GM12878 (cell line): Measurements from ENCODE around the gene MATN1. TPM values are rescaled to one million over a fixed set of nuclear protein-coding genes. Genes with fewer than 3 reads are reported as not detected.

Experiments used
- ATAC-seq: fragments of 200-7000 bp; cut with Tn5 transposase; 3 replicates; pipeline ENCODE4 v1.9.1; 2020; ENCODE audit warnings: mild to moderate bottlenecking, moderate library complexity
- BruUV-seq: library from RNA; stranded (reverse); fragments of 400-500 nt; replicated peaks from 2 replicates; lab custom pipeline; 2021; lab: Mats Ljungman, UMichigan
- CTCF ChIA-PET: fragments of 300-600 bp; sonication (Branson Sonifier 250); formaldehyde crosslinking; extraction: SDS; loops from one replicate; lab custom pipeline; 2021; ENCODE audit warnings: inconsistent platforms; lab: Yijun Ruan, JAX
- POLR2A ChIA-PET: fragments of 350-600 bp; formaldehyde crosslinking; extraction: SDS; loops from one replicate; lab custom pipeline; 2021; ENCODE audit warnings: inconsistent platforms; lab: Charles Lee
- RAD21 ChIA-PET: fragments of 300-600 bp; sonication (Branson Sonifier 250); formaldehyde crosslinking; loops from one replicate; lab custom pipeline; 2023; ENCODE audit warnings: antibody characterized with exemption; ENCODE audit not compliant: unreplicated experiment; lab: Charles Lee
- SMC1A ChIA-PET: fragments of 300-600 bp; sonication (Branson Sonifier 250); formaldehyde crosslinking; loops from one replicate; lab custom pipeline; 2023; ENCODE audit not compliant: unreplicated experiment, uncharacterized antibody; lab: Charles Lee
- DNase-seq: peaks from one replicate; pipeline ENCODE4 v3.0.0-alpha.2; 2011; ENCODE audit warnings: low read depth, low spot score
- FAIRE-seq: peaks from 3 replicates; lab custom pipeline; 2011; peaks lifted over from hg19 to GRCh38; lab: Jason Lieb, UNC
- H2AFZ ChIP-seq: 2 replicates; pipeline ENCODE4 v1.6.0; 2011; ENCODE audit warnings: low read depth, low read length, control low read depth; ENCODE audit not compliant: control insufficient read depth
- H3K27ac ChIP-seq: 2 replicates; pipeline ENCODE4 v1.5.1; 2011; ENCODE audit warnings: control low read depth; ENCODE audit not compliant: control insufficient read depth, insufficient read depth
- H3K27me3 ChIP-seq, 2 experiments: replicated peaks in 1 of 2; 2 replicates each; pipeline versions ENCODE4 v1.6.0 to v1.6.1; 2011; ENCODE audit warnings: low read length in 1 of 2; ENCODE audit not compliant: control insufficient read depth in 2 of 2, insufficient read depth in 2 of 2
- H3K36me3 ChIP-seq, 2 experiments: 2 replicates each; pipeline ENCODE4 v1.5.1; 2011; ENCODE audit warnings: low read length in 1 of 2; ENCODE audit not compliant: control insufficient read depth in 2 of 2, insufficient read depth in 2 of 2
- H3K4me1 ChIP-seq: 2 replicates; pipeline ENCODE4 v1.6.1; 2011; ENCODE audit warnings: mild to moderate bottlenecking, low read length, moderate library complexity, mixed read lengths; ENCODE audit not compliant: control insufficient read depth, insufficient read depth
- H3K4me2 ChIP-seq: 2 replicates; pipeline ENCODE4 v1.6.0; 2011; ENCODE audit warnings: control low read depth; ENCODE audit not compliant: control insufficient read depth, insufficient read depth
- H3K4me3 ChIP-seq: fragments of 200-600 bp; sonication (generic); 2 replicates; pipeline ENCODE4 v1.5.1; 2016
- H3K79me2 ChIP-seq: 2 replicates; pipeline ENCODE4 v1.6.0; 2011; ENCODE audit warnings: low read length; ENCODE audit not compliant: control insufficient read depth, insufficient read depth
- H3K9ac ChIP-seq: 2 replicates; pipeline ENCODE4 v1.8.0; 2011; ENCODE audit warnings: low read length, control low read depth, mixed read lengths; ENCODE audit not compliant: control insufficient read depth, insufficient read depth
- H3K9me3 ChIP-seq: replicated peaks from 3 replicates; pipeline ENCODE4 v1.5.1; 2011; ENCODE audit warnings: mild to moderate bottlenecking, low read length; ENCODE audit not compliant: control insufficient read depth, insufficient read depth
- H4K20me1 ChIP-seq: 2 replicates; pipeline ENCODE4 v1.6.0; 2011; ENCODE audit not compliant: control insufficient read depth, insufficient read depth
- BCL11A ChIP-seq: IDR thresholded peaks from 2 replicates; pipeline ENCODE4 v1.6.1; 2011; ENCODE audit warnings: low read depth, low read length
- EP300 ChIP-seq, 2 experiments: fragments of 150-350 bp in 1 of 2; IDR thresholded peaks; 2 replicates each; pipeline ENCODE4 v1.6.1; 2011 to 2012; ENCODE audit warnings: low read depth in 2 of 2, low read length in 2 of 2, borderline replicate concordance in 1 of 2, improper control_type of control experiment in 1 of 2, inconsistent platforms in 1 of 2; ENCODE audit not compliant: control insufficient read depth in 1 of 2
- ETV6 ChIP-seq, 2 experiments: fragments of 450-650 bp in 1 of 2; IDR thresholded peaks in 1 of 2; conservative IDR thresholded peaks in 1 of 2; 2 replicates each; pipeline ENCODE4 v1.6.1; 2014; ENCODE audit warnings: antibody characterized with exemption in 1 of 2, borderline replicate concordance in 1 of 2, low read depth in 1 of 2, mild to moderate bottlenecking in 1 of 2, moderate library complexity in 1 of 2
- GATAD2B ChIP-seq: fragments of 450-650 bp; conservative IDR thresholded peaks from 2 replicates; pipeline ENCODE4 v1.6.1; 2017; ENCODE audit warnings: low read depth, mild to moderate bottlenecking, moderate library complexity
- HCFC1 ChIP-seq: fragments of 150-350 bp; IDR thresholded peaks from 2 replicates; pipeline ENCODE4 v1.6.1; 2014; ENCODE audit warnings: low read length
- IKZF2 ChIP-seq, 2 experiments: fragments of 450-650 bp; IDR thresholded peaks; 2 replicates each; pipeline ENCODE4 v1.6.1; 2017; ENCODE audit warnings: mild to moderate bottlenecking in 2 of 2, moderate library complexity in 2 of 2
- KLF5 ChIP-seq: fragments of 450-650 bp; IDR thresholded peaks from 2 replicates; pipeline ENCODE4 v1.6.1; 2014; ENCODE audit warnings: mild to moderate bottlenecking; ENCODE audit not compliant: partially characterized antibody
- MEF2A ChIP-seq: IDR thresholded peaks from 2 replicates; pipeline ENCODE4 v1.6.1; 2011; ENCODE audit warnings: low read depth, mild to moderate bottlenecking, low read length, moderate library complexity; ENCODE audit not compliant: insufficient read depth
- MYC ChIP-seq: IDR thresholded peaks from 2 replicates; pipeline ENCODE4 v1.6.1; 2011; ENCODE audit warnings: mild to moderate bottlenecking, low read length, moderate library complexity, inconsistent platforms; ENCODE audit not compliant: insufficient read depth, insufficient replicate concordance, insufficient read length, severe bottlenecking
- NBN ChIP-seq: fragments of 450-650 bp; IDR thresholded peaks from 2 replicates; pipeline ENCODE4 v1.6.1; 2016
- RAD21 ChIP-seq: IDR thresholded peaks from 2 replicates; pipeline ENCODE4 v1.6.1; 2011; ENCODE audit warnings: mild to moderate bottlenecking, low read depth, low read length, moderate library complexity; ENCODE audit not compliant: insufficient read depth
- RELA ChIP-seq: fragments of 450-650 bp; IDR thresholded peaks from 2 replicates; pipeline ENCODE4 v1.8.0; 2014; ENCODE audit warnings: borderline replicate concordance; ENCODE audit not compliant: partially characterized antibody
- RELB ChIP-seq: fragments of 450-650 bp; IDR thresholded peaks from 2 replicates; pipeline ENCODE4 v1.6.1; 2017; ENCODE audit warnings: low read depth, mild to moderate bottlenecking, moderate library complexity
- TAF1 ChIP-seq: IDR thresholded peaks from 2 replicates; pipeline ENCODE4 v1.6.1; 2011; ENCODE audit warnings: mild to moderate bottlenecking, low read depth, low read length, borderline replicate concordance
- ZNF217 ChIP-seq: fragments of 450-650 bp; IDR thresholded peaks from 2 replicates; pipeline ENCODE4 v1.6.1; 2017; ENCODE audit warnings: antibody characterized with exemption, mild to moderate bottlenecking
- ZSCAN29 ChIP-seq: fragments of 450-650 bp; IDR thresholded peaks from 2 replicates; pipeline ENCODE4 v1.6.1; 2017; ENCODE audit warnings: mild to moderate bottlenecking, moderate library complexity
- WGBS: methylation state at CpG from one replicate; pipeline ENCODE4 v1.1.6; 2016; ENCODE audit warnings: low lambda C conversion rate; ENCODE audit not compliant: insufficient replicate concordance, insufficient coverage; ENCODE audit errors: missing lambda C conversion rate; 5-methylcytosine and 5-hydroxymethylcytosine counted together
- in situ Hi-C: fragments of 300-500 bp; cut with MboI; formaldehyde crosslinking; loops from 9 replicates; pipeline ENCODE4 v1.14.3; 2018; ENCODE audit warnings: mixed read lengths
- intact Hi-C: fragments of 100-400 bp; cut with micrococcal nuclease; formaldehyde crosslinking; loops from one replicate; pipeline ENCODE4 v1.14.2; 2022; ENCODE audit not compliant: unreplicated experiment
- polyA plus RNA-seq, 11 experiments: library from polyadenylated mRNA; depleted of rRNA in 4 of 11; unstranded in 6 of 11; stranded (reverse) in 5 of 11; fragments of >200 nt; fragmentation: Nextera tagmentation in 4 of 11; fragmentation: Illumina TruSeq in 1 of 11; extraction: Ambion mirVana in 4 of 11; extraction: Trizol in 1 of 11; gene quantifications; 1 replicate in 1 of 11; 2 replicates in 10 of 11; pipeline versions ENCODE4 v1.2.1 to v1.2.3, GENCODE V29; 2011 to 2016; ENCODE audit warnings: inconsistent platforms in 2 of 11, missing spikeins in 2 of 11, low read depth in 1 of 11
- total RNA-seq, 4 experiments: library from RNA; depleted of rRNA in 3 of 4; stranded (reverse); fragments of >200 nt in 3 of 4; fragmentation: Illumina TruSeq in 1 of 4; extraction: Trizol in 1 of 4; gene quantifications; 2 replicates each; pipeline versions ENCODE4 v1.2.1 to v1.2.3, GENCODE V29; 2013 to 2021
- TF ChIP-seq, protein P1 (sequence below): fragments of 450-650 bp; IDR thresholded peaks from 2 replicates; pipeline ENCODE4 v1.6.1; 2016; ENCODE audit warnings: mild to moderate bottlenecking

The MATN1 gene
- total and polyA plus RNA-seq, 10 of the 15 experiments (the other 5 are each of a cell fraction or from before 2014, with no cell fraction given) = 0.04 to 0.50 (median 0.10) TPM; not detected in 1

DNA sequence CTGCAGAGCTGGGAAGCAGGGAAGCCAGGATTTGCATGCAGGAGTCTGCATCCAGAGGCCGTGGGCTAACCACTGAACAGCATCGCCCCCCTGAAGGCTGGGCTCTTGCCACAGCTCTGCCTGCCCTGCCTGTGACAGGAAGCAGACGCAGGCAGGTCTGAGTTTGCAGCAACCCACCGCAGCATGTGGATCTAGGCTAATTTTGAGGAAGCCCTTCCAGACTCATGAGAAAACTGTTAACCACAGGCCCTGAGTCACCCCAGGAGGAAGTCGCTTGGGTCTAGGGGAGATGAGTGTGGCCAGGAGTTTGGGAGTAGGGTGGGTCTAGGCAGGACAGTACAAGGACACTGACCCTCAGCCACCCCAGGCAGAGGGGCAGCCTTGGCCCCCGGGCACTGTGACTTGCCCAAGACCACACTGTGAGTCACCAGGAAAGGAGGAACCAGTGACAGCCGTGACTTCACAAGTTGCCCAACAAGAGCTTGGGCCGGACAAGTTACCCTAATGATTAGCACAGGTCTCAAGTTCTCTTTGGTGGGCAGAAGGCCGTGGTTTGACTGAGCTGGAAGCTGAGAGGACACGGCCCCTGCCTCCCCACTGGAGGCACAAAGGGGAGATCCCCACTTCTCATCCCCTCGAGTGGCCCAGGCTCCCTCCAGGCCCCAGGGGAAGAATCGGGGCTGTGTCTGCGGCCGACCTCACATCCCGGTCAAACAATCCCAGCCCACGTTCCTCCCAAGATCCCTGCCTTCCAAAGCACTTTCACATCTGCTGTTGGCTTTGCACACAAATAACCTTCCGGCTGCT is 33.4 kb upstream of the MATN1 start:
- Histone ChIP-seq H3K4me2 (peak overlapping the region; percentile 75), H3K79me2 (peaks cover 95% of the 10 kb centered on the region), H3K4me1 (peaks cover 48% of the 10 kb centered on the region), H4K20me1 (no peaks in the 10 kb centered on the region), H3K4me3 (peak overlapping the region; percentile 98), H3K9ac (peak overlapping the region; percentile 97), H2AFZ (no peak overlapping the region), H3K36me3 (peaks cover under 1 to 6% of the 10 kb centered on the region in 2 experiments; a peak in 3 of 4 replicates), H3K27me3 (no peaks in the 10 kb centered on the region), H3K9me3 (no peaks in the 10 kb centered on the region), H3K27ac (peak overlapping the region; percentile 93)
- no peak for FAIRE-seq
- POLR2A ChIA-PET = interaction anchor here (1.0 to 22.5 kb wide), 8 partner anchors 4 to 38 kb away, joined by 3 to 741 read pairs (median 24); partner anchors contain the start of gene LAPTM5
- WGBS = 1% methylated on average over 17 of the region's 17 CpGs
- BruUV-seq = no TSS peak
- DNase-seq = no peak
- RAD21 ChIA-PET = interaction anchor here (6.2 to 17.1 kb wide), 4 partner anchors 9 to 36 kb away, joined by 54 to 462 read pairs (median 204); no protein-coding TSS in a partner anchor
- SMC1A ChIA-PET = interaction anchor here (0.9 to 24.8 kb wide), 5 partner anchors 9 to 28 kb away, joined by 3 to 556 read pairs (median 248); partner anchors contain the start of gene MATN1
- intact Hi-C loops = no loop called here
- CTCF ChIA-PET = interaction anchor here (1.4 to 16.5 kb wide), 6 partner anchors 9 to 37 kb away, joined by 6 to 161 read pairs (median 24); no protein-coding TSS in a partner anchor
- ATAC-seq = peak; percentile 16
- in situ Hi-C loops = loop anchor here (10.0 kb wide), 1 partner anchor 1178 kb away; the partner anchor contains the start of gene PTP4A2
- 0 out of 2 replicates have a peak, but pooled peaks have one; percentile 47 for TF ChIP-seq GATAD2B
- peak; percentile 14; the same call in 1 of the 2 replicates for TF ChIP-seq ZNF217
- TF ChIP-seq, protein P1, sequence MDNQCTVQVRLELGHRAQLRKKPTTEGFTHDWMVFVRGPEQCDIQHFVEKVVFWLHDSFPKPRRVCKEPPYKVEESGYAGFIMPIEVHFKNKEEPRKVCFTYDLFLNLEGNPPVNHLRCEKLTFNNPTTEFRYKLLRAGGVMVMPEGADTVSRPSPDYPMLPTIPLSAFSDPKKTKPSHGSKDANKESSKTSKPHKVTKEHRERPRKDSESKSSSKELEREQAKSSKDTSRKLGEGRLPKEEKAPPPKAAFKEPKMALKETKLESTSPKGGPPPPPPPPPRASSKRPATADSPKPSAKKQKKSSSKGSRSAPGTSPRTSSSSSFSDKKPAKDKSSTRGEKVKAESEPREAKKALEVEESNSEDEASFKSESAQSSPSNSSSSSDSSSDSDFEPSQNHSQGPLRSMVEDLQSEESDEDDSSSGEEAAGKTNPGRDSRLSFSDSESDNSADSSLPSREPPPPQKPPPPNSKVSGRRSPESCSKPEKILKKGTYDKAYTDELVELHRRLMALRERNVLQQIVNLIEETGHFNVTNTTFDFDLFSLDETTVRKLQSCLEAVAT = peak; percentile 90
- TF ChIP-seq ETV6 (conservative IDR thresholded peaks at IDR 0.05 in 1 of 2, IDR thresholded peaks at IDR 0.05 in 1 of 2; ENCODE audit: borderline replicate concordance in 1 of 2, low read depth in 1 of 2) = peak in 1 of 2 experiments; percentile 21; a peak in 1 of 4 replicates
- TF ChIP-seq MEF2A = peak; percentile 56; the same call in 1 of the 2 replicates
- TF ChIP-seq IKZF2 (IDR thresholded peaks at IDR 0.05) = peak; percentile 97 to 98
- TF ChIP-seq TAF1 = peak; percentile 69; the same call in 1 of the 2 replicates
- no peak for TF ChIP-seq KLF5
- TF ChIP-seq ZSCAN29 = 0 out of 2 replicates have a peak, but pooled peaks have one; percentile 16
- TF ChIP-seq RELB = peak; percentile 87
- TF ChIP-seq NBN = peak; percentile 75
- peak; percentile 35; the same call in 1 of the 2 replicates for TF ChIP-seq BCL11A
- TF ChIP-seq MYC = no peak
- peak; percentile 9; the same call in 1 of the 2 replicates for TF ChIP-seq HCFC1
- TF ChIP-seq EP300 (IDR thresholded peaks at IDR 0.05; ENCODE audit: borderline replicate concordance in 1 of 2, control insufficient read depth in 1 of 2, low read depth in 2 of 2, low read length in 2 of 2) = peak in 1 of 2 experiments; percentile 59; a peak in 1 of 4 replicates
- TF ChIP-seq RELA = no peak
- no peak for TF ChIP-seq RAD21
